Prostate gland (tissue), 2 donors: ENCODE measurements around the gene TRAPPC2B.

ENCODE experiments used
- POLR2A ChIP-seq: fragments of 450-650 bp; IDR thresholded peaks from one replicate; pipeline ENCODE4 v1.6.1; 2016; ENCODE audit warnings: antibody characterized with exemption, mild to moderate bottlenecking
- TF ChIP-seq, protein P1 (sequence below), 4 experiments: fragments of 200-600 bp in 2 of 4; fragments of 450-650 bp in 2 of 4; sonication (generic) in 2 of 4; IDR thresholded peaks; 1 replicate in 3 of 4; 2 replicates in 1 of 4; pipeline ENCODE4 v1.5.1; 2016 to 2019; ENCODE audit warnings: antibody characterized with exemption in 4 of 4, mild to moderate bottlenecking in 2 of 4, moderate library complexity in 2 of 4

DNA sequence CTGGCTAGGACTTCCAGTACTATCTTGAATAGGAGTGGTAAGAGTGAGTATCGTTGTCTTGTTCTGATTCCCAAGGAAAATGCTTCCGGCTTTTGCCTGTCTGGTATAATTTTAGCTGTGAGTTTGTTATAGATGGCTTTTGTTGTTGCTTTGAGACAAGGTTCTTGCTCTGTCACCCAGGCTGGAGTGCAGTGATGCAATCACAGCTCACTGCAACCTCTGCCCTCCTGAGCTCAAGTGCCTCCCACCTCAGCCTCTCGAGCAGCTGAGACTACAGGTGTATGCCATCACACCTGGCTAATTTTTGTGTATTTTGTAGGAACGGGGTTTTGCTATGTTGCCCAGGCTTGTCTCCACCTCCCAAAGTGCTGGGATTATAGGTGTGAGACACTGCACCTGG is 49.2 kb upstream of the TRAPPC2B start:
- no peak for TF ChIP-seq POLR2A
- TF ChIP-seq, protein P1, sequence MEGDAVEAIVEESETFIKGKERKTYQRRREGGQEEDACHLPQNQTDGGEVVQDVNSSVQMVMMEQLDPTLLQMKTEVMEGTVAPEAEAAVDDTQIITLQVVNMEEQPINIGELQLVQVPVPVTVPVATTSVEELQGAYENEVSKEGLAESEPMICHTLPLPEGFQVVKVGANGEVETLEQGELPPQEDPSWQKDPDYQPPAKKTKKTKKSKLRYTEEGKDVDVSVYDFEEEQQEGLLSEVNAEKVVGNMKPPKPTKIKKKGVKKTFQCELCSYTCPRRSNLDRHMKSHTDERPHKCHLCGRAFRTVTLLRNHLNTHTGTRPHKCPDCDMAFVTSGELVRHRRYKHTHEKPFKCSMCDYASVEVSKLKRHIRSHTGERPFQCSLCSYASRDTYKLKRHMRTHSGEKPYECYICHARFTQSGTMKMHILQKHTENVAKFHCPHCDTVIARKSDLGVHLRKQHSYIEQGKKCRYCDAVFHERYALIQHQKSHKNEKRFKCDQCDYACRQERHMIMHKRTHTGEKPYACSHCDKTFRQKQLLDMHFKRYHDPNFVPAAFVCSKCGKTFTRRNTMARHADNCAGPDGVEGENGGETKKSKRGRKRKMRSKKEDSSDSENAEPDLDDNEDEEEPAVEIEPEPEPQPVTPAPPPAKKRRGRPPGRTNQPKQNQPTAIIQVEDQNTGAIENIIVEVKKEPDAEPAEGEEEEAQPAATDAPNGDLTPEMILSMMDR (IDR thresholded peaks at IDR 0.05): no peak
